Endothelial cell of umbilical vein (primary cell): ENCODE measurements around the gene CTIF. TPM values are rescaled to one million over a fixed set of nuclear protein-coding genes. Genes with fewer than 3 reads are reported as not detected.

Experiments used
- BruUV-seq: library from RNA; stranded (reverse); fragments of 400-500 nt; replicated peaks from 2 replicates; lab custom pipeline; 2021; lab: Mats Ljungman, UMichigan
- CTCF ChIA-PET: fragments of 300-600, 350-600 bp; sonication (Branson Sonifier 250); formaldehyde crosslinking; loops from one replicate; lab custom pipeline; 2021; ENCODE audit warnings: antibody characterized with exemption, inconsistent platforms; lab: Charles Lee
- POLR2A ChIA-PET: fragments of 300-600, 350-600 bp; sonication (Branson Sonifier 250); formaldehyde crosslinking; loops from one replicate; lab custom pipeline; 2021; ENCODE audit warnings: antibody characterized with exemption, inconsistent platforms; lab: Charles Lee
- DNase-seq: peaks from one replicate; pipeline ENCODE4 v3.0.0-alpha.2; 2011; ENCODE audit warnings: low read depth, low spot score
- FAIRE-seq: peaks from 2 replicates; lab custom pipeline; 2011; peaks lifted over from hg19 to GRCh38; lab: Jason Lieb, UNC
- H2AFZ ChIP-seq: 2 replicates; pipeline ENCODE4 v1.6.0; 2012; ENCODE audit warnings: low read depth, low read length, control low read depth, inconsistent platforms
- H3K27ac ChIP-seq: 2 replicates; pipeline ENCODE4 v1.5.1; 2011; ENCODE audit warnings: low read depth, mild to moderate bottlenecking, control low read depth, low read length, moderate library complexity; ENCODE audit not compliant: insufficient read depth
- H3K27me3 ChIP-seq, 2 experiments: 2 replicates each; pipeline versions ENCODE4 v1.6.0 to v1.6.1; 2011; ENCODE audit warnings: low read length in 2 of 2, mixed read lengths in 1 of 2; ENCODE audit not compliant: control insufficient read depth in 2 of 2, insufficient read depth in 2 of 2
- H3K36me3 ChIP-seq, 2 experiments: 2 replicates in 1 of 2; 3 replicates in 1 of 2; pipeline ENCODE4 v1.5.1; 2011; ENCODE audit warnings: low read length in 2 of 2, mild to moderate bottlenecking in 1 of 2, moderate library complexity in 1 of 2; ENCODE audit not compliant: control insufficient read depth in 2 of 2, insufficient read depth in 2 of 2; ENCODE audit errors: extremely low read depth in 1 of 2
- H3K4me1 ChIP-seq: 3 replicates; pipeline ENCODE4 v1.5.1; 2011; ENCODE audit warnings: mild to moderate bottlenecking, low read length; ENCODE audit not compliant: control insufficient read depth, insufficient read depth; ENCODE audit errors: extremely low read depth
- H3K4me2 ChIP-seq: 2 replicates; pipeline ENCODE4 v1.6.1; 2011; ENCODE audit warnings: low read length, control low read depth, mixed read lengths; ENCODE audit not compliant: insufficient read depth
- H3K4me3 ChIP-seq, 3 experiments: fragments of 200-600 bp in 1 of 3; sonication (generic), shearing (Covaris generic) in 1 of 3; replicated peaks in 1 of 3; 2 replicates each; pipeline ENCODE4 v1.5.1; 2011 to 2016; ENCODE audit warnings: control low read depth in 3 of 3, low read length in 3 of 3, mild to moderate bottlenecking in 2 of 3, inconsistent platforms in 1 of 3, low read depth in 1 of 3, moderate library complexity in 1 of 3; ENCODE audit not compliant: insufficient read depth in 1 of 3
- H3K79me2 ChIP-seq: 2 replicates; pipeline ENCODE4 v1.6.0; 2012; ENCODE audit warnings: low read length, inconsistent platforms; ENCODE audit not compliant: control insufficient read depth, insufficient read depth
- H3K9ac ChIP-seq: replicated peaks from 2 replicates; pipeline ENCODE3; 2011; ENCODE audit warnings: low read length, control low read depth; ENCODE audit not compliant: insufficient read depth; ENCODE audit errors: extremely low read depth
- H3K9me1 ChIP-seq: replicated peaks from 3 replicates; pipeline ENCODE4 v1.6.0; 2011; ENCODE audit warnings: mild to moderate bottlenecking, low read length; ENCODE audit not compliant: control insufficient read depth, insufficient read depth; ENCODE audit errors: extremely low read depth
- H3K9me3 ChIP-seq: replicated peaks from 2 replicates; pipeline ENCODE4 v1.5.1; 2012; ENCODE audit warnings: low read length, inconsistent platforms; ENCODE audit not compliant: control insufficient read depth, insufficient read depth
- H4K20me1 ChIP-seq: replicated peaks from 2 replicates; pipeline ENCODE3; 2011; ENCODE audit warnings: mild to moderate bottlenecking, low read length; ENCODE audit not compliant: control insufficient read depth, insufficient read depth; ENCODE audit errors: extremely low read depth
- EZH2 ChIP-seq: IDR thresholded peaks from 2 replicates; pipeline ENCODE4 v1.6.1; 2012; ENCODE audit warnings: borderline replicate concordance, low read depth, mild to moderate bottlenecking, moderate library complexity, low read length, inconsistent platforms; ENCODE audit not compliant: severe bottlenecking
- FOS ChIP-seq: IDR thresholded peaks from 2 replicates; pipeline ENCODE4 v1.6.1; 2011; ENCODE audit warnings: mild to moderate bottlenecking, low read length, moderate library complexity, borderline replicate concordance; ENCODE audit not compliant: insufficient read depth
- JUN ChIP-seq: IDR thresholded peaks from 2 replicates; pipeline ENCODE4 v1.6.1; 2011; ENCODE audit warnings: borderline replicate concordance, low read depth; ENCODE audit not compliant: insufficient read length, insufficient read depth
- MYC ChIP-seq: IDR thresholded peaks from one replicate; pipeline ENCODE4 v1.6.1; 2011; ENCODE audit warnings: mild to moderate bottlenecking, low read depth, low read length
- POLR2A ChIP-seq: IDR thresholded peaks from 2 replicates; pipeline ENCODE4 v1.6.1; 2012; ENCODE audit warnings: low read depth, mild to moderate bottlenecking, control low read depth, low read length
- POLR2AphosphoS5 ChIP-seq: IDR thresholded peaks from 2 replicates; pipeline ENCODE4 v1.6.1; 2012; ENCODE audit warnings: low read depth, mild to moderate bottlenecking, control low read depth, low read length, moderate library complexity; ENCODE audit not compliant: insufficient read depth
- dilution Hi-C: fragments of 300-500 bp; cut with MboI; formaldehyde crosslinking; loops from one replicate; pipeline ENCODE4 v1.15.0; 2019; ENCODE audit warnings: low sequenced_read_pairs; ENCODE audit not compliant: extremely low pct_ligation_motif_present
- intact Hi-C: fragments of 100-400 bp; cut with micrococcal nuclease; formaldehyde crosslinking; loops from one replicate; pipeline ENCODE4 v1.10.0; 2022
- polyA plus RNA-seq, 4 experiments: library from polyadenylated mRNA; depleted of rRNA in 3 of 4; stranded (reverse) in 3 of 4; unstranded in 1 of 4; fragments of >200 nt; gene quantifications; 2 replicates each; pipeline versions ENCODE4 v1.2.1 to v1.2.3, GENCODE V29; 2011 to 2012; ENCODE audit warnings: missing spikeins in 1 of 4
- total RNA-seq: library from RNA; stranded (reverse); gene quantifications from 2 replicates; pipeline ENCODE4 v1.2.3, GENCODE V29; 2021
- TF ChIP-seq, protein P1 (sequence below): IDR thresholded peaks from 2 replicates; pipeline ENCODE4 v1.6.1; 2011; ENCODE audit not compliant: insufficient read depth, insufficient read length
- TF ChIP-seq, protein P2 (sequence below), 2 donors: IDR thresholded peaks; 1 replicate in 1 of 2; 2 replicates in 1 of 2; pipeline ENCODE4 v1.5.1; 2011; ENCODE audit warnings: low read length in 2 of 2, mild to moderate bottlenecking in 2 of 2, moderate library complexity in 2 of 2, control low read depth in 1 of 2, inconsistent platforms in 1 of 2, low read depth in 1 of 2; ENCODE audit not compliant: insufficient read depth in 1 of 2; ENCODE audit errors: extremely low read depth in 1 of 2

The CTIF gene
- total and polyA plus RNA-seq, 2 donors (not counting 3 experiments of a cell fraction or from before 2014, with no cell fraction given), result 20.9 to 57.7 TPM

DNA sequence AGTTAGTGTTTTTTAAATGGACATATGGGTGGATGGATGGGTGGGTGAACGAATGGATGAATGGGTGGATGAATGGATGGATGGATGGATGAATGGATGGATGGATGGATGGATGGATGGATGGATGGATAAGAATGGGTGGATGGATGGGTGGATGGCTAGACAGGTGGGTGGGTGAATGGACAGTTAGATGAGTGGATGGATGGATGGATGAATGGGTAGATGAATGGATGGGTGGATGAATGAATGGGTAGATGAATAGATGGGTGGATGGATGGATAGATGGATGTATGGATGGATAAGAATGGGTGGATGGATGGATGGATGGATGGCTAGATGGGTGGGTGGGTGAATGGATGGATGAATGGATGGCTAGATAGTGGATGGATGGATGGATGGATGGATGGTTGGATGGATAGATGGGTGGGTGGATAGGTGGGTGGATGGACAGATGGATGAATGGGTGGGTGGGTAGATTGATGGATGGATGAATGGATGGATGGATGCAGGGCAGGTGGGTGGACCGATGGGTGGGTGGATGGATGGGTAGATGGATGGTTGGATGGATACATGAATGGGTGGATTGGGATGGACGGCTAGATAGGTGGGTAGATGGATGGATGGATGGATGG, 64.0 kb downstream of the CTIF start:
- no peaks in the 10 kb centered on the region for H3K4me1 ChIP-seq
- no peak overlapping the region for H3K4me2 ChIP-seq
- peaks cover 7% of the 10 kb centered on the region for H3K79me2 ChIP-seq
- H3K4me3 ChIP-seq, result no peak overlapping the region
- no peaks in the 10 kb centered on the region for H3K9me1 ChIP-seq
- H2AFZ ChIP-seq, result no peak overlapping the region
- H3K27ac ChIP-seq, result no peak overlapping the region
- no peaks in the 10 kb centered on the region for H3K27me3 ChIP-seq
- BruUV-seq, result no TSS peak
- H3K9ac ChIP-seq, result no peak overlapping the region
- no peaks in the 10 kb centered on the region for H3K9me3 ChIP-seq
- H4K20me1 ChIP-seq, result no peaks in the 10 kb centered on the region
- DNase-seq, result no peak
- ChIA-PET POLR2A (no interaction called here), CTCF (interaction anchor here (1.4 kb wide), 1 partner anchor 158 kb away, joined by 3 read pairs; no protein-coding TSS in a partner anchor)
- dilution Hi-C loops, result no loop called here
- FAIRE-seq, result no peak
- intact Hi-C loops, result no loop called here
- TF ChIP-seq, protein P1, sequence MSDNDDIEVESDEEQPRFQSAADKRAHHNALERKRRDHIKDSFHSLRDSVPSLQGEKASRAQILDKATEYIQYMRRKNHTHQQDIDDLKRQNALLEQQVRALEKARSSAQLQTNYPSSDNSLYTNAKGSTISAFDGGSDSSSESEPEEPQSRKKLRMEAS, result no peak
- TF ChIP-seq POLR2AphosphoS5 (no peak), MYC (no peak), EZH2 (no peak), POLR2A (no peak), FOS (no peak), JUN (no peak)
- TF ChIP-seq, protein P2, sequence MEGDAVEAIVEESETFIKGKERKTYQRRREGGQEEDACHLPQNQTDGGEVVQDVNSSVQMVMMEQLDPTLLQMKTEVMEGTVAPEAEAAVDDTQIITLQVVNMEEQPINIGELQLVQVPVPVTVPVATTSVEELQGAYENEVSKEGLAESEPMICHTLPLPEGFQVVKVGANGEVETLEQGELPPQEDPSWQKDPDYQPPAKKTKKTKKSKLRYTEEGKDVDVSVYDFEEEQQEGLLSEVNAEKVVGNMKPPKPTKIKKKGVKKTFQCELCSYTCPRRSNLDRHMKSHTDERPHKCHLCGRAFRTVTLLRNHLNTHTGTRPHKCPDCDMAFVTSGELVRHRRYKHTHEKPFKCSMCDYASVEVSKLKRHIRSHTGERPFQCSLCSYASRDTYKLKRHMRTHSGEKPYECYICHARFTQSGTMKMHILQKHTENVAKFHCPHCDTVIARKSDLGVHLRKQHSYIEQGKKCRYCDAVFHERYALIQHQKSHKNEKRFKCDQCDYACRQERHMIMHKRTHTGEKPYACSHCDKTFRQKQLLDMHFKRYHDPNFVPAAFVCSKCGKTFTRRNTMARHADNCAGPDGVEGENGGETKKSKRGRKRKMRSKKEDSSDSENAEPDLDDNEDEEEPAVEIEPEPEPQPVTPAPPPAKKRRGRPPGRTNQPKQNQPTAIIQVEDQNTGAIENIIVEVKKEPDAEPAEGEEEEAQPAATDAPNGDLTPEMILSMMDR (IDR thresholded peaks at IDR 0.05; ENCODE audit: extremely low read depth in 1 of 2, insufficient read depth in 1 of 2, low read depth in 1 of 2, low read length in 2 of 2), result no peak
- H3K36me3 ChIP-seq, result no peaks in the 10 kb centered on the region
